ENCODE data around the gene DTYMK. TPM values are rescaled to one million over a fixed set of nuclear protein-coding genes. Genes with fewer than 3 reads are reported as not detected.
A peak's percentile ranks its signal among the peaks of the same experiment; 100 is the strongest.

DTYMK gene
- total and polyA plus RNA-seq, 10 of the 15 experiments (the other 5 are each of a cell fraction or from before 2014, with no cell fraction given): 7.0 to 220 (median 59.3) TPM

- BruUV-seq (replicated peaks): no TSS peak
- Histone ChIP-seq H4K20me1 (ENCODE audit: control insufficient read depth, insufficient read depth) (no peaks in the 10 kb centered on the region), H3K27ac (ENCODE audit: control insufficient read depth, insufficient read depth) (no peak overlapping the region), H3K4me1 (ENCODE audit: control insufficient read depth, insufficient read depth, low read length) (no peaks in the 10 kb centered on the region), H3K4me2 (ENCODE audit: control insufficient read depth, insufficient read depth) (no peak overlapping the region), H3K9ac (ENCODE audit: control insufficient read depth, insufficient read depth, low read length) (no peak overlapping the region), H2AFZ (ENCODE audit: control insufficient read depth, low read depth, low read length) (no peak overlapping the region), H3K36me3 (ENCODE audit: control insufficient read depth in 2 of 2, insufficient read depth in 2 of 2, low read length in 1 of 2) (peaks cover 2 to 10% of the 10 kb centered on the region in 2 experiments; a peak in 3 of 4 replicates), H3K27me3 (replicated peaks in 1 of 2; ENCODE audit: control insufficient read depth in 2 of 2, insufficient read depth in 2 of 2, low read length in 1 of 2) (no peaks in the 10 kb centered on the region), H3K79me2 (ENCODE audit: control insufficient read depth, insufficient read depth, low read length) (no peaks in the 10 kb centered on the region), H3K4me3 (no peak overlapping the region), H3K9me3 (replicated peaks; ENCODE audit: control insufficient read depth, insufficient read depth, low read length) (no peaks in the 10 kb centered on the region)
- SMC1A ChIA-PET (ENCODE audit: uncharacterized antibody, unreplicated experiment): no interaction called here
- ATAC-seq (no peak), DNase-seq (ENCODE audit: low read depth, low spot score) (no peak), FAIRE-seq (no peak)
- intact Hi-C loops (cut with micrococcal nuclease; ENCODE audit: unreplicated experiment) (no loop called here), in situ Hi-C loops (cut with MboI) (no loop called here)
- 96% methylated on average over 17 of the region's 17 CpGs for WGBS (ENCODE audit: insufficient coverage, insufficient replicate concordance, low lambda C conversion rate, missing lambda C conversion rate)
- POLR2A ChIA-PET: no interaction called here
- no peak for TF ChIP-seq CTCF (IDR thresholded peaks at IDR 0.05 in 2 of 3, conservative IDR thresholded peaks at IDR 0.05 in 1 of 3; ENCODE audit: control insufficient read depth in 2 of 3, extremely low read depth in 1 of 3, insufficient read depth in 1 of 3, low read depth in 3 of 3, low read length in 3 of 3)
- peak; percentile 50; the same call in 1 of the 2 replicates for TF ChIP-seq POLR2A (IDR thresholded peaks at IDR 0.05; ENCODE audit: low read depth, low read length)
- CTCF ChIA-PET: no interaction called here
- RAD21 ChIA-PET (ENCODE audit: unreplicated experiment): no interaction called here
Observed at GRCh38 chr2:241676665-241677064, 9.9 kb downstream of the DTYMK start.

- CTCF ChIA-PET: no interaction called here
- no peak overlapping the region for H3K9ac ChIP-seq (ENCODE audit: control insufficient read depth, insufficient read depth, low read length)
- H3K79me2 ChIP-seq (ENCODE audit: control insufficient read depth, insufficient read depth, low read length): no peaks in the 10 kb centered on the region
- TF ChIP-seq ETV6 (conservative IDR thresholded peaks at IDR 0.05 in 1 of 2, IDR thresholded peaks at IDR 0.05 in 1 of 2; ENCODE audit: borderline replicate concordance in 1 of 2, low read depth in 1 of 2): no peak
- no peak for TF ChIP-seq EED (IDR thresholded peaks at IDR 0.05; ENCODE audit: low read depth)
- TF ChIP-seq ASH2L (IDR thresholded peaks at IDR 0.05; ENCODE audit: borderline replicate concordance, low read depth): no peak
- no peak for TF ChIP-seq SREBF1 (IDR thresholded peaks at IDR 0.05; ENCODE audit: low read length)
- no peak for TF ChIP-seq NFYA (IDR thresholded peaks at IDR 0.05; ENCODE audit: borderline replicate concordance, low read depth, low read length)
- TF ChIP-seq ATF3 (IDR thresholded peaks at IDR 0.05; ENCODE audit: borderline replicate concordance, extremely low read depth, low read depth, low read length): no peak
- no peak for TF ChIP-seq HDAC2 (IDR thresholded peaks at IDR 0.05)
- TF ChIP-seq USF1 (IDR thresholded peaks at IDR 0.05; ENCODE audit: borderline replicate concordance, extremely low read length, insufficient read depth, low read depth, low read length): no peak
- no peak for TF ChIP-seq KLF5 (IDR thresholded peaks at IDR 0.05; ENCODE audit: partially characterized antibody)
- no peak for TF ChIP-seq E2F8 (IDR thresholded peaks at IDR 0.05; ENCODE audit: low read depth, partially characterized antibody)
Observed at GRCh38 chr2:241675885-241676284, 10.7 kb downstream of the DTYMK start.

More at GRCh38 chr2:241675885-241676284, 10.7 kb downstream of the DTYMK start:
- Histone ChIP-seq H3K27ac (ENCODE audit: control insufficient read depth, insufficient read depth) (no peak overlapping the region), H3K4me2 (ENCODE audit: control insufficient read depth, insufficient read depth) (no peak overlapping the region), H3K4me1 (ENCODE audit: control insufficient read depth, insufficient read depth, low read length) (no peaks in the 10 kb centered on the region), H2AFZ (ENCODE audit: control insufficient read depth, low read depth, low read length) (no peak overlapping the region), H4K20me1 (ENCODE audit: control insufficient read depth, insufficient read depth) (no peaks in the 10 kb centered on the region), H3K36me3 (ENCODE audit: control insufficient read depth in 2 of 2, insufficient read depth in 2 of 2, low read length in 1 of 2) (peaks cover 2 to 12% of the 10 kb centered on the region in 2 experiments; a peak in 3 of 4 replicates), H3K9me3 (replicated peaks; ENCODE audit: control insufficient read depth, insufficient read depth, low read length) (no peaks in the 10 kb centered on the region), H3K4me3 (no peak overlapping the region), H3K27me3 (replicated peaks in 1 of 2; ENCODE audit: control insufficient read depth in 2 of 2, insufficient read depth in 2 of 2, low read length in 1 of 2) (no peaks in the 10 kb centered on the region)
- no peak for ATAC-seq
- FAIRE-seq: no peak
- intact Hi-C loops (cut with micrococcal nuclease; ENCODE audit: unreplicated experiment): no loop called here
- SMC1A ChIA-PET (ENCODE audit: uncharacterized antibody, unreplicated experiment): no interaction called here
- BruUV-seq (replicated peaks): no TSS peak
- in situ Hi-C loops (cut with MboI): no loop called here
- WGBS (ENCODE audit: insufficient coverage, insufficient replicate concordance, low lambda C conversion rate, missing lambda C conversion rate): 93% methylated on average over 17 of the region's 17 CpGs
- no peak for DNase-seq (ENCODE audit: low read depth, low spot score)
- POLR2A ChIA-PET: no interaction called here
- RAD21 ChIA-PET (ENCODE audit: unreplicated experiment): no interaction called here

Measured in GM12878 (cell line).